Measurements from ENCODE around the gene SPAG17.

The SPAG17 gene

DNA sequence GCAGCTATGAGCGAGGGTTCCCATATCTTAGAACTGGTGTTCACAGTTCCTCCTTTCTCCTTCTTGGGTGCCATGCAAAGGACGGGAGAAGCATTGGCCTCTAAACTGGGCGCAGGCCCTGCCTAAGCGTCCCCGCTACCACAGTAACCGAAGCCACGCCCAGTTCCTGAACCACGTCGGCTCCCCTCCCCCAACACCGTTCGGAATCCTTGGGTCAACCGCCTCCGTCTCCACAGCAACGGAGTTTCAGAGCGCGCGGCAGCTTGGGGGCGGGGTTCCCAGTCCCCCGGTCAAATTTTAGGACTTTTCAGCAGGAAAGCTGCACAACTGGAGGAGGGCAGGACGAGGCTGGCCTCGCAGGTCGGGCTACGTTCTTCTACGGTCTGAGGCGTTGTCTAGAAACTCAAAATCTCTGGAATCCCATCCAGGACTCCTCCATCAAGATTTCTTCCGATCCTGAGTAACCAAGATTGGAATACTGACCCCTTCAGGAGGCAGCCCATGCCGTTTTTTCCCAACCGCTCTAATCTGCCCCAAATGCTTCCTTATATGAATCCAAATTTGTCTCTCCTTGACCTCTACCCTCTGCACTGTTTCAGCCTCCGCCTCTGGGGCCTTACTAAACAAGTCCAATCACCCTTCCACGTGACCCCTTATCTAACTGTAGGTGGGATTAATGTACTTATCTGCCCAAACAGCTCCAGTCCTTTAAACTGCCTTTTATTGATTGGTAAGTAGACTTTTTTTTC, at the start of gene SPAG17:
SPAG17 (minus strand) TSS at position 145 of the 749 bp plus-strand sequence; CDS start at position 74, 71 bp downstream.
- DNase-seq: no peak

DNA sequence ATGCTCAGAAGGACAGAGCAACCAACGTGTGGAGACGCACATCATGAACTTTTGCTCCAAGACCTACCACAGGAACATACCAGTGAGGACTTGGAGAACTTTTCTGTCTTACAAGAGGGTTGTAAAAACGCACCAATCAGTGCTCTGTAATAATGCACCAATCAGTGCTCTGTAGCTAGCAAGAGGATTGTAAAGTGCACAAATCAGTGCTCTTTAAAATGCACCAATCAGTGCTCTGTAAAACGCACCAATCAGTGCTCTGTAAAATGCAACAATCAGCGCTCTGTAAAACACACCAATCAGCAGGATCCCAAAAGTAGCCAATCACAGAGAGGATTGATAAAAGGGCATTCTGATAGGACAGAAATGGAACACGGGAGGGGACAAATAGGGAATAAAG, 40.4 kb upstream of the SPAG17 start:
- no peak for DNase-seq

GRCh38 chr1:118223426-118223825, 38.4 kb upstream of the SPAG17 start:
- DNase-seq: peak; percentile 12 to 46

DNA sequence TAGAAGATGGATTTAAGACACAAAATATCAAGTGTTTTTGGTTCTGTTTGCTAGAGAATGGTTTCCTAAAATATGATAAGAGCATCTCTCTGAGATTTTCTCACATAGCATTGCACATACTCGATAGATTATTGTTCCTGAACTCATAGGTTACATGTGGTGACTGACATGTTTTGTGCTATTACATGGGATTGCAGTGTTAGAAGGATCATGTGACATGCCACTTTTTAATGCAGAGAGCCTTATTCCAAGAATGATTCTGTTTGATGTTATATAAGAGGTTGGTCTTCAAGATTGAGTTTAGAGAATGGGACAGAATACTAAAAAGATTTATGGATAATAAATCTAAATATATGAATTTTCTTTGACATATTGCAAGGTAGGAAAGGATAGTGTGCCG, 34.4 kb upstream of the SPAG17 start:
- no peak for DNase-seq

DNA sequence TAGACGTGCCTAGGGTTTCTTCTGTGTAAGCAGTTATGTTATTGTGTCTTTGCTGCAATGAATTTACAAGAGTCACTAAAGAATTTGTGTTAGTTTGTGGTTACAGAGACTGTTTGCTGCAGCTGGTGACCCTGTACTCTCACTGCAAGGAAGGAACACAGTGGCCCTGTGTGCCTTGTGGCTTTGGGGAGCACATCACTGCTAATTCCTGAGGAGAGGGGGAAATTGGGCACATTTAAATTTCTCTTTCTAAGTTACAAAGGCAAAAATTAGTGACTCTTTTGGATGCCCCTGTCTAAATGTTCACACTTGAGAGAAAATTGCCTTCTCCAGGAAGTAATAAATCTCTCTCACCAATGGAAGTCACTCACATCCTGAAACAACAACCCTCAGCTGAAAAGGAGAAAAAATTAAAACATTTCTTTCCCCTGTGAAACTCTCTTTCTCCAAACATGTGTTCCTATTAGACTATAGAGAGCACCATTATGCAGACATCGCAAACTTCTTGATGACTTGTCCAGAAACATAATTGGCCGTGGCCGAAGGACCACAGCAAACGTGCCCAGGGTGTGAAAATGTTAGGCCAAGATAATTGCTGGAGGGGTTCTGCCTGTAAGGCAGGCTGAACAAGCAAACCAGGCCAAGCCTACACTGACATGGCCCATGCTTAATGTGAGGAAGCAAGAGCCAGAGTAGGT, 32.3 kb upstream of the SPAG17 start:
- DNase-seq: no peak

- DNase-seq: no peak
Observed at GRCh38 chr1:118214866-118215265, 29.8 kb upstream of the SPAG17 start.

GRCh38 chr1:118210723-118211110, 25.7 kb upstream of the SPAG17 start:
- DNase-seq: no peak

GRCh38 chr1:118210051-118210722, 25.2 kb upstream of the SPAG17 start:
- no peak for DNase-seq

DNA sequence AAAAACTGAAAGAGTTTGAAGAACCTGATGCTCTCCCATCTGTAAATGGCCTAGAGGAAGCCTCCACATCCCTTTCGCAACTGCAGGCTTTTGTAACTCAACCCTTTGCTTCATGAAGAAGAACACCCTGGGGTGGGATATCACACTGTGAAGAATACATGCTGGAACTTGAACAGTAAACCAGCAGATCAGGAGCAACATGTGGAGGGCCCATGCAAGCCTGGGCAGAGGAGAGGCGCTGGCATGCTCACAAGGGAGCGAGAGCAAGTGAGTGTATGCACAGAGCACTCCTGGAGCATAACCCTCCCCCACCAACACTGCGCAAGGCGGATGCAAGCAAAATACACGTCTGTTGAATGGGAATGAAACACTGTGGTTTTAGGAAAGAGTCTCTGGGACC, 24.6 kb upstream of the SPAG17 start:
- no peak for DNase-seq

DNA sequence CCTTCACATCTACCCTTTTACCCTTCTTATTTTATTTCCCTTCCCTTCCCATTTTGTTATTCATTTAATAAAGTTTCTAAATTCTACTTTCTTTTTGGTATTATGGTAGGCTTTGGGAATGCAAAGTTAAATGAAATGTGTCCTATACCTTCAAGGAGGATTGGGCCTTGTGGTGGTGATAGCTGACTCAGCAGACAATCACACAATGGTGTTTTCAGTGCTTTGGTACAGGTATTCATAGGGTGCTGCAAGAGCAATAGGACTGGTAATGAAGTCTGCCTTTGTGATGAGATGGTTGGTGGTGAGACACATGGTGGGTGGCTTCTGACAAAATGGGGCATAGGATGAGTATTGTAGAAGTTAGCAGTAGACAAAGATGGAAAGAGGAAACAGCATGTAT, 21.9 kb upstream of the SPAG17 start:
- no peak for DNase-seq

DNA sequence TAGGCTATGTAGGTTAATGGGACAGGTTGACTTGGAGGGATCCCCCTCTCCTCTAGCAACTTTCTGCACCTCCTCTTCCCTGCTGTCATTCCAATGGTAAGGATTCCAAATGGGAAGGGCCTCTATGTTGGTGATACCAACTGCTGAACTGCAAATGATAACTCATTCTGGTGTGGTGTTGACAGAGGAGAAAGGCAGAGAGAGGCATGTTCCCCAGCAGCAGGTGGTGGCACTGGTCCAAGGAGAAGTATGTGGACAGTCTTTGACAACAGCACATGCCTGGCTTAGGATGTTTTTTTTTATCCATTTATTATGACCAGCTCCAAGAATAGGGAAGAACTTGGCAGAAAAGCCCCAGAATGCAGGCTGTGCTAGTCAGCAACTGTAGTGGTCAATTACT, 19.6 kb upstream of the SPAG17 start:
- DNase-seq: peak; percentile 78 to 83

DNA sequence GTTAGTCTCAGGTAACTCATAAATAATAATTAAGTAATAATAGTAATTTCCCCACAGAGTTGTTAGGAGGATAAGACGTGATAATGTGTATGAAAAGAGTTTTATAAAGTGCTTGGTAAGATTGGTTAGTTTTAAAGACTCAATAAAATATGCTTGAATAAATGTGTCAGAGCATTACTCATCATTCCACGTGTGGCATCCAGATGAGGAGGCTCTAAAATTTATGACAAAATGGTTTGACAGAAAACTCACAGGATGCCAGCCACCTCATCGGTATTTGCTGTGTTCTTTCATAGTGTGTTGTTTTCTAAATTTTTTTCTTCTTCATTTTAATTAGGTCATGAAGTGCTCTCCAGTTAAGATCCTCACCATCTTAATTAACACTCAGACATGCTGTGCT, 19.1 kb upstream of the SPAG17 start:
- no peak for DNase-seq

GRCh38 chr1:118202076-118202608, 17.1 kb upstream of the SPAG17 start:
- DNase-seq: no peak

DNA sequence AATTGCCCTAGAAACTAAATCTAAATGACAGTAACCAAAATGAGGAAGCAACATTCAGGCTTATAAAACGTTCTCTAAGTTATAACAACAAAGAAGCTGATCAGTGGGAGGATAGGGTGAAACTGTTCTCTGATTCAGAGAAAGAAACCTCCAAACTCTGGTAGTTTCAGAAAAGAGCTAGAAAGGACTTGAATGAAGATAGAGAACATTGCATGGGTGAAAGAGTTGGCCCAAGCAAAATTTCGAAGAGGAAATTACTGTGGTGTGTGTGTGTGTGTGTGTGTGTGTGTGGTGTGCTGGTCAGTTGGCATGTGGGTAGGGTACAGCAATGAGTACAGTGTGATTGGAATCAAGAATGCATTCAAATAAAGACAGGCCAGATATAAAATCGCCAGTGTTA, 16.5 kb upstream of the SPAG17 start:
- no peak for DNase-seq

DNA sequence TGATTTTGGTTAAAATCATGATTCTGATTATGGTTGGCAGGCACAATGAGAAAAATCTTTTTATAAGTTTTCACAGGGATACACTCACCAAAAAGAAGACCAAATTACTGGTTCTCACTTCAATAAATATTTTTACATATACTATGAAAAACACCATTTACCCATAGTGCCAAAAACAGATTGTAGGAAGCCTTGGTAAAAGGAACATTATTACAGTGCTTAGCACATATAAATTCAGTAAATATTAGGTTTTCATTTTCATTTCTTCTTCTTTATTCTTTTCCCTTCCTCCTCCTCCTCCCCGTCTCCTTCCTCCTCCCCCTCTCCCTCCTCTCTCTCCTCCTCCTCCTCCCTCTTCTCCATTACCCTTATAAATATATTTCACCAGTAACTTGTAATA, 15.8 kb upstream of the SPAG17 start:
- no peak for DNase-seq

DNA sequence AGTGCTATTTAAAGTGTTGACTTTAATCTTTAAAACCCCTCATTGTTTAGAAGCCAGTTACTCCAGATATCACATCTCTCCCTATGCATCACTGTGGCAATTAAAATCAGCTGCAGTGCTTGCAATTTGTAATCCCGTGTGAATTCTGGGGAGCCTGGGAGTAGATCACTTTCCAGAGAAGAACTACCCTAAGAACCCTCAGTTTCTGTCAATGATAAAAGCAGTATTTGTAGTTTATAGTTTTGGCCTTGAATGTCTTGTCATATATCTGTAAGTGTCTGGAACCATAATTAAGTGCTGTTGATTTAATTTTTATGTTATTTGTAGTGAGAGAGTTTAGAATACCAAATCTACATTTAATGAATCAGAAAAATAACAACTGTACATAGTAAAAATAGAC, 5.5 kb upstream of the SPAG17 start:
- no peak for DNase-seq

DNA sequence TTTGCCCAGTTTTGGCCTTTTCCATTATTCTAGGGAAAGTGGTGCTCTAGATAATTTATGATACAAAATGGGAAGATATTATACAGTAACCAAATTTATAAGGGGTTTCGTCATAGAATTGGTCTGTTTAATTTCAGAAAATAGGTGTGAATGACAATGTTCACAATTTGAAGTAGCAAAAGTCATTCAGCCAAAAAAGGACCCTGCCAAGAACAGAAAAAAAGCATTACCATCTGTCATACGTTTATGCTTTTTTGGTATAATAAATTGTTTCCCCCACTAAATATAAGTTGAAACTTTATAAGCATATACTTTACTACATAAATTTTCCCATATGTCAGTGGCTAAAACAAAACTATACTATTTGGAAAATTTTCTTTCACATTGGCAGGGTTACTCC, 4.5 kb upstream of the SPAG17 start:
- no peak for DNase-seq

DNA sequence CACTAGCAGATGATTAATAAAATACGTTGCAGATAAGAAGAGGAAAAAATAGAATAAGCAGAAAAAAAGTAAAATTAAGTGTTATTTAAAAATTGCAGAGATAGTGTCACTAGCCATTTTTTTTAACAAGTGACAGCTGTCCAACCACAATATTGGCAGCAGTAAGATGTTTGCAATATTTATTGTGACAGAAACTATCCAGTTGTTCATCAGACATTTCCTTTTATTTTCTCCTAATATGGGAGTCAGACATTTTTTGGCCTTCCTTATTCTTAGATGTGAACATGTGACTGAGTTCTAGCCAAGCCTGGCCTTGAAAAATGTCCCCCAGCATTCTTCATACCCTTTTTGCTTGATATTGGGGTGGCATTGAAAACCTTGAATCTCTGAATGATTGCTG, 3.4 kb upstream of the SPAG17 start:
- no peak for DNase-seq

GRCh38 chr1:118186026-118186425, 998 bp upstream of the SPAG17 start:
- no peak for DNase-seq

DNA sequence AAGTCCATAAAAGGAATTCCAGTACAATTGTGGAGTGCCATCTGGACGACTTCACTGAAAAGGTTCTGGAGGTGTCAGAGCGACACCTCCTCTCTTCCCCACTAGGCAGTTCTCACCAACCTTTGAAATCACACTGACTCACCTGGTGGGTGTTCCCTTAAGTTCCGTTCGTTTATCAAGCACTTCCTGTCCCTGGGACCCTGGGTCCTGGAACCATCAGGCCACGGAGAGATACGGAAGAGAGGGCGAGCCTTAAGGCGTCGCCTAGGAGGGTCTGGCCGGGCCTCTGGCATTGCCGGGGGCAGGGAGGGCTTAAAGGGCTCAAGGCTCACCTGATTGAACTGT, 317 bp downstream of the SPAG17 start:
- DNase-seq: no peak

GRCh38 chr1:118183586-118183985, 1.4 kb downstream of the SPAG17 start:
- DNase-seq: no peak

DNA sequence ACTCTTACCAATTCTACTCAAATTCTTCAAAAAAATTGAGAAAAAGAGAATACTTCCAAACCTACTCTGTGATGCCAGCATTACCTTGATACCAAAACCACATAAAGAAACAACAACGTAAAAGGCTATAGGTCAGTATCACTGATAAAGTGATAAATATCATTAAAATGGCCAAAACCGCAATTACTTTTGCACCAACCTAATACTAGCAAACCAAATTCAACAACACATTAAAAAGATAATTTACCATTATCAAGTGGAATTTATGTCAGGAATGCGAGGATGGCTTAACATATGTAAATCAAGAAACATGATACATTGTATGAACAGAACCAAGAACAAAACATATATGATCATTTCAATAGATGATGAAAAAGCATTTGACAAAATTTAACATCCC, 7.0 kb downstream of the SPAG17 start:
- no peak for DNase-seq

GRCh38 chr1:118169016-118169415, 16.0 kb downstream of the SPAG17 start:
- no peak for DNase-seq

DNA sequence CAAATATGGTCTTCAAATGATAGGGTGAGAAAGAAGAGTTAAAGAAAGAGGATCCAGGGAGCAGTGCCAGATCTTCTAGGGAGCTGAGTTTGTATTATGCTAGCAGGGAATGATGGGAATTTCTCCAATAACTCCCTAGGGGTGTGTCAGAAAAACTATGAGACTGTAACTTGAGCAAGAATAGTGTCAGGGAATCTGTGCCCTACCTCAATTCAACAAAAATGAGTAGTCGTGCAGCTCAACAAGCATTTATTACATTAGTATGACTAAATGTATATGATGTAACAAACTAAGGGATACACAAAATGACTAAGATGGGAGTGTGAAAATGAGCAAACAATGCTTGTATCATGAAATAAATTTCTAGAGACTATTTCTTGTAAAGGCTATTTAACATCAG, 24.2 kb downstream of the SPAG17 start:
- DNase-seq: no peak

Measured in SHP77 (cell line).